Tibial nerve (tissue), 4 donors: ENCODE measurements around the gene S100A4. TPM values are rescaled to one million over a fixed set of nuclear protein-coding genes. Genes with fewer than 3 reads are reported as not detected.
"Not testable (repeated sequence)": the region's sequence is repeated elsewhere in the genome, so short reads cannot be mapped to it uniquely, and the experiment has no call there.

Experiments used
- DNase-seq, 2 donors: peaks; one replicate each; pipeline ENCODE4 v3.0.0-alpha.2; 2019; ENCODE audit warnings: low spot score in 2 of 2
- H3K27ac ChIP-seq, 4 donors: fragments of 200-600 bp; sonication (generic) in 3 of 4; one replicate each; pipeline ENCODE4 v1.5.1; 2017 to 2019; ENCODE audit warnings: mild to moderate bottlenecking in 1 of 4
- H3K27me3 ChIP-seq, 2 donors: fragments of 200-600 bp; sonication (generic) in 1 of 2; one replicate each; pipeline versions ENCODE4 v1.5.1 to v1.6.0; 2017 to 2019
- H3K36me3 ChIP-seq, 3 donors: fragments of 200-600 bp; sonication (generic); one replicate each; pipeline ENCODE4 v1.5.1; 2018 to 2019
- H3K4me1 ChIP-seq, 4 donors: fragments of 200-600 bp; sonication (generic) in 3 of 4; one replicate each; pipeline ENCODE4 v1.5.1; 2017 to 2019
- H3K4me3 ChIP-seq, 4 donors: fragments of 200-600 bp; sonication (generic) in 3 of 4; one replicate each; pipeline ENCODE4 v1.5.1; 2017 to 2019; ENCODE audit warnings: mild to moderate bottlenecking in 1 of 4, moderate library complexity in 1 of 4
- H3K9me3 ChIP-seq, 4 donors: fragments of 200-600 bp; sonication (generic) in 3 of 4; one replicate each; pipeline ENCODE4 v1.5.1; 2017 to 2019
- EP300 ChIP-seq, 2 donors: sonication (generic); formaldehyde crosslinking; IDR thresholded peaks; one replicate each; pipeline ENCODE4 v1.6.1; 2017; ENCODE audit warnings: antibody characterized with exemption in 2 of 2, mild to moderate bottlenecking in 1 of 2
- POLR2A ChIP-seq, 2 donors: fragments of 450-650 bp; IDR thresholded peaks; one replicate each; pipeline ENCODE4 v1.6.1; 2017; ENCODE audit warnings: antibody characterized with exemption in 2 of 2, mild to moderate bottlenecking in 2 of 2, moderate library complexity in 2 of 2
- WGBS, 2 donors: methylation state at CpG; one replicate each; pipeline ENCODE4 v1.1.5; 2018; 5-methylcytosine and 5-hydroxymethylcytosine counted together
- total RNA-seq, 4 donors: library from RNA; depleted of rRNA; stranded (reverse); fragments of >200 nt; gene quantifications; one replicate each; pipeline ENCODE4 v1.1.0, GENCODE V29; 2016
- TF ChIP-seq, protein P1 (sequence below), 5 experiments: fragments of 200-600 bp in 3 of 5; fragments of 450-650 bp in 2 of 5; sonication (generic) in 3 of 5; IDR thresholded peaks; one replicate each; pipeline ENCODE4 v1.5.1; 2016 to 2019; ENCODE audit warnings: antibody characterized with exemption in 5 of 5, mild to moderate bottlenecking in 3 of 5, moderate library complexity in 2 of 5

S100A4 gene
- total RNA-seq, 4 donors from 2014 or later = 398 to 439 (median 420) TPM

DNA sequence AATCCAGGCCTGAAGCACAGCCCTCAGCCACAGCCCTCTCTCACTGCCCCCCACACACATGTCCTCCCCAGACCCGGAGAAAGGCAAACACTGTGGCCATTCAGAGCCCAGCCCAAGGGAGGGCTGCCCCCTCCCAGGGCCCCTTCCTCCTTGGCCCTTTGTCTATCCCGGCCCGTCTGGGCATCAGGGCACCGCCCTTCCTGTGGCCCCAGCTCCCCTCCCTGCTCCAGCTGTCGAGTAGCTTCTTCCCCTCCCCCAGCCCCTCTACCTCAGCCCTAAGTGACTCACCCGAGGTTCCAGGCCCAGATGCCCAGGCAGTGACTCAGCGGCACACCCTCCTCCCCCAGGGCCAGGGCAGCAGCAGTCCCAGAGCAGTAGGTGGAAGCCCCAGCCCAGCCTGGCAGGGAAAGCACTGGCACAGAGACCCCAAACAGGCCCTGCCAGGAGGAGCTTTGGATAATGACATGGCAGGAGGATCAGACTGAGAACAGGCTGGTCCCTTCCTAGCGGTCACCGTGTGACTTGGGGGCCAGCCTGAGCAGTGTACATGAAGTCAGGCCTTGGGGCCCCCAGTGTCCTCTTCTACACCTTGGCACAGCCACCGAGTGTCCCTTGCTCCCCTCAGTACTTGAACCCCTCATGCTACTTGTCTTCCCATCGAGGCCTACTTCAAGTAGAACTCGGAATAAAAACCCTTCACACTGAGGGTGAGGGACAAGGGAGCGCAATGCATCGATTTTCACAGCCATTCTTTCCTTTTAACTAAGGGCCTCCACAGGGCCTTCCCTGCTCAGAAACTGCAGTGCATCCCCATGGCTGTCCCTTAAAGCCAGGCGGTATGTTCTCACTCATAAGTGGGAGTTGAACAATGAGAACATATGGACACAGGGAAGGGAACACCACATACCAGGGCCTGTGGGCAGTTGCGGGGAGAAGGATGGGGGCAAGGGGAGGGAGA, 21.1 kb upstream of the S100A4 start:
- Histone ChIP-seq H3K4me3 (no peak overlapping the region), H3K4me1 (peaks cover 0 to 48% (median 35%) of the 10 kb centered on the region in 4 donors)

DNA sequence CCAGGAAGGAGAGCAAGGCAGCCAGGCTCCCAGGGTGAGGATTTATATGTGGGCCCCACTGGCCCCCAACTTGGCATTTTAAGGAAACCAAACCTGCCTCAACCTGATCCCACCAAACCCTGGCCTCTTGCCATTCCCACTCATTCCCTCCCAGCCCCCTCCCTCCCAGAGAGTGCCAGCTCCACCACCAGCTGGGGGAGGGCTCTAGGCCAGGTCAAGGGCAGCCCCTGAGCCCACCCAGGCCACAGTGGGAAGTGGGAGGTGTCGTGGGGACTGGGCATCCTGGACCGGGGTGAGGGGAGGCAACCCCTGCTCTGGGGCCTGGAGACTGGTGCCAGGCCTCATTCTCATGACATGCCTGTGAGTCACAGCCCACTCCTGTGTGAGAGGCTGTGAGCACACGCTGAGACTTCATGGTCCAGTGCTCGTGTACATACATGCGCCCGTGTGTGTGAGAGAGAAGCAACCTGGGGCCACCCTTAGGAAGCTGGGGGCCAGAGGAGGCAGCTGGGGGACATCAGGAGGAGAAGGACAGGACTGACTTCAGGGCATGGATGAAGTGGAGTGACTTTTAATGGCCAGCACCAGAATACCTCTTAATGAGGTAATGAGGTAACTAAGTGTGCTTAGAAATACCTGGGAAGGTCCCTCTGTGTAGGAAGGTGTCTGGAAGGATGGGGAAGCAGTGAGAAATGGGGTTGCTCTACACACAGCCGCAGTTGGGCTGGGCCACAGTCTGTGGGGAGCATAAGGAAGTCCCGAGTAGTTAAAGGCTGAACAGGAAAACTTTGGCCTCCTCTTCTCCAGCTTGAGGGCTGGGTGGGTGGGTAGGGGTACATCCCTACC, 20.1 kb upstream of the S100A4 start, which contains the start of gene S100A2:
S100A2 (minus strand) TSS at position 316 of the 846 bp plus-strand sequence. CDS start 1,967 bp downstream, outside the sequence.
- 27 to 34% methylated on average over 6 to 8 of the region's 8 CpGs for WGBS, 2 donors
- Histone ChIP-seq H3K4me1 (peaks cover 0 to 48% (median 34%) of the 10 kb centered on the region in 4 donors), H3K4me3 (no peak within 1 kb of the TSS), H3K9me3 (no peaks in the 10 kb centered on the region), H3K36me3 (no peaks in the 10 kb centered on the region), H3K27ac (peak within 1 kb of the TSS; percentile 59 to 99 (median 91)), H3K27me3 (no peaks in the 10 kb centered on the region)
- no peak for DNase-seq
- TF ChIP-seq POLR2A (IDR thresholded peaks at IDR 0.05) (no peak), EP300 (IDR thresholded peaks at IDR 0.05) (no peak)
- TF ChIP-seq, protein P1, sequence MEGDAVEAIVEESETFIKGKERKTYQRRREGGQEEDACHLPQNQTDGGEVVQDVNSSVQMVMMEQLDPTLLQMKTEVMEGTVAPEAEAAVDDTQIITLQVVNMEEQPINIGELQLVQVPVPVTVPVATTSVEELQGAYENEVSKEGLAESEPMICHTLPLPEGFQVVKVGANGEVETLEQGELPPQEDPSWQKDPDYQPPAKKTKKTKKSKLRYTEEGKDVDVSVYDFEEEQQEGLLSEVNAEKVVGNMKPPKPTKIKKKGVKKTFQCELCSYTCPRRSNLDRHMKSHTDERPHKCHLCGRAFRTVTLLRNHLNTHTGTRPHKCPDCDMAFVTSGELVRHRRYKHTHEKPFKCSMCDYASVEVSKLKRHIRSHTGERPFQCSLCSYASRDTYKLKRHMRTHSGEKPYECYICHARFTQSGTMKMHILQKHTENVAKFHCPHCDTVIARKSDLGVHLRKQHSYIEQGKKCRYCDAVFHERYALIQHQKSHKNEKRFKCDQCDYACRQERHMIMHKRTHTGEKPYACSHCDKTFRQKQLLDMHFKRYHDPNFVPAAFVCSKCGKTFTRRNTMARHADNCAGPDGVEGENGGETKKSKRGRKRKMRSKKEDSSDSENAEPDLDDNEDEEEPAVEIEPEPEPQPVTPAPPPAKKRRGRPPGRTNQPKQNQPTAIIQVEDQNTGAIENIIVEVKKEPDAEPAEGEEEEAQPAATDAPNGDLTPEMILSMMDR (IDR thresholded peaks at IDR 0.05) = no peak

More for the DNA sequence above, 21.1 kb upstream of the S100A4 start:
- Histone ChIP-seq H3K36me3 (no peaks in the 10 kb centered on the region), H3K27me3 (no peaks in the 10 kb centered on the region), H3K9me3 (no peaks in the 10 kb centered on the region), H3K27ac (peak overlapping the region; percentile 59 to 99 (median 91))
- DNase-seq = peak; percentile 88 to 93
- TF ChIP-seq EP300 (IDR thresholded peaks at IDR 0.05) = peak; percentile 66 to 90
- TF ChIP-seq, protein P1 (IDR thresholded peaks at IDR 0.05) = peak in 1 of 5 experiments; percentile 36
- peak in 1 of 2 donors; percentile 38 for TF ChIP-seq POLR2A (IDR thresholded peaks at IDR 0.05)
- 32 to 41% methylated on average over 15 to 16 of the region's 16 CpGs for WGBS, 2 donors

DNA sequence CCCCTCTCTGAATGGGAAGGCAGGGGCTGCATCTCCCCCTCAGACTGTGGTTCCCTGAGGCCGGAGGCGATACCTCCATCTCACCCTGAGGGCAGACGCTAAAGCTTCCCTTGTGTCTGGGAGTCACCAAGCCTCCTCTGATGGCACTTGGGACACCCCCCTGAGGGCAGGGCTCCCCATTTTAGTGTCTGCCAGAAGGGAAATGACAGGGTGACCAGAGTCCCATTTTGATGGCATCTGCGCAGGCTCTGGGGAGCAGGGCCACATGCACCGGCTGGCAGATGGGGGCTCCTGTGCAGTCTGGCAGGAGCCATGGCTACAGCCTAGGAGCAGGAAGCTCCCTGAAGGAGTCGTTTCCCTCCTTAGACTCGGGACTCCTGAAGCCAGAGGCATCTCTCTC, 18.4 kb upstream of the S100A4 start:
- Histone ChIP-seq H3K4me3 (no peak overlapping the region), H3K36me3 (no peaks in the 10 kb centered on the region), H3K9me3 (no peaks in the 10 kb centered on the region), H3K4me1 (peaks cover 0 to 47% (median 34%) of the 10 kb centered on the region in 4 donors), H3K27me3 (no peaks in the 10 kb centered on the region), H3K27ac (peak overlapping the region in 3 of 4 donors; percentile 0 to 99 (median 96))
- no peak for DNase-seq
- TF ChIP-seq, protein P1 (IDR thresholded peaks at IDR 0.05) = no peak
- TF ChIP-seq POLR2A (IDR thresholded peaks at IDR 0.05) (no peak), EP300 (IDR thresholded peaks at IDR 0.05) (no peak)
- 95 to 96% methylated on average over 7 of the region's 7 CpGs for WGBS, 2 donors

DNA sequence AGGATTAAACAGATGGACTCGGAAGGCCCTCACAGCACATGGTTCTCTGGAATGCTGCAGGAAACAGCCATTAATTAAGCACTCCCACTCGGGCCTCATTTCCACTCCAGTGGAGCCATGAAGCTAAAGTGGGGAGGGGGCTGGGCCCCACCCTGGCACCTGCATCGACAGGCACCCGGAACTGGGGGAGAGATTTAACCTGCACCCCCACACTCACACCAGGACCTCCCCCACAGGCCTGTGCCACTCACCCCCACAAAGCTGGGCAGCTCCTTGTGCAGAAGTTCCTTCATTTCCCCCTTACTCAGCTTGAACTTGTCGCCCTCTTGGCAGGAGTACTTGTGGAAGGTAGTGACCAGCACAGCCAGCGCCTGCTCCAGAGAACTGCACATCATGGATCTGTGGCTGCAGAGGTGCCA, 17.9 kb upstream of the S100A4 start:
- TF ChIP-seq EP300 (IDR thresholded peaks at IDR 0.05) = no peak
- TF ChIP-seq, protein P1 (IDR thresholded peaks at IDR 0.05) = no peak
- no peak for TF ChIP-seq POLR2A (IDR thresholded peaks at IDR 0.05)
- no peak for DNase-seq
- Histone ChIP-seq H3K27ac (no peak overlapping the region), H3K9me3 (no peaks in the 10 kb centered on the region), H3K27me3 (no peaks in the 10 kb centered on the region), H3K4me1 (peaks cover 0 to 42% (median 33%) of the 10 kb centered on the region in 4 donors), H3K36me3 (no peaks in the 10 kb centered on the region), H3K4me3 (no peak overlapping the region)
- WGBS, 2 donors = 65 to 81% methylated on average over 5 to 6 of the region's 6 CpGs

DNA sequence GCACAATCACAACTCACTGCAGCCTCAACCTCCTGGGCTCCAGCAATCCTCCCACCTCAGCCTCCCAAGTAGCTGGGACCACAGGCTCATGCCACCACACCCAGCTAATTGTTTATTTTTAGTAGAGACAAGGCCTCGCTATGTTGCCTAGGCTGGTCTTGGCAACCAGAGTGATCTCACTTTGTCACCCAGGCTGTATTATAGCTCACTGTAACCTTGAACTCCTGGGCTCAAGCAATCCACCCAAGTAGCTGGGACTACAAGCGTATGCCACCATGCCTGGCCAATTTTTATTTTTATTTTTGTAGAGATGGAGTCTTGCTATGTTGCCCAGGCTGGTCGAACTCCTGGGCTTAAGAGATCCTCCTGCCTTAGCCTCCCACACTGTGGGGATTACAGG, 16.4 kb upstream of the S100A4 start:
- H3K27ac ChIP-seq, DNase-seq: not testable (repeated sequence)
- 94 to 96% methylated on average over 3 of the region's 3 CpGs for WGBS, 2 donors

More for the DNA sequence above, 16.4 kb upstream of the S100A4 start:
- H3K9me3 ChIP-seq, H3K27me3 ChIP-seq, H3K4me3 ChIP-seq, H3K36me3 ChIP-seq: not testable (repeated sequence)
- peaks cover 0 to 27% (median 18%) of the 10 kb centered on the region in 4 donors for H3K4me1 ChIP-seq
